Transverse colon (tissue), 4 donors: ENCODE measurements around the gene CLDN9. TPM values are rescaled to one million over a fixed set of nuclear protein-coding genes. Genes with fewer than 3 reads are reported as not detected.
A peak's percentile ranks its signal among the peaks of the same experiment; 100 is the strongest.

ENCODE experiments used
- DNase-seq: peaks from one replicate; pipeline ENCODE4 v3.0.0-alpha.2; 2019
- H3K27ac ChIP-seq, 4 donors: fragments of 200-600 bp; sonication (generic); 2 replicates each; pipeline ENCODE4 v1.5.1; 2016 to 2018; ENCODE audit warnings: inconsistent platforms in 4 of 4
- H3K27me3 ChIP-seq: fragments of 200-600 bp; sonication (generic); 2 replicates; pipeline ENCODE4 v1.5.1; 2017; ENCODE audit warnings: inconsistent platforms
- H3K36me3 ChIP-seq, 4 donors: fragments of 200-600 bp; sonication (generic); 2 replicates each; pipeline ENCODE4 v1.5.1; 2017 to 2019; ENCODE audit warnings: inconsistent platforms in 4 of 4
- H3K4me1 ChIP-seq, 4 donors: fragments of 200-600 bp; sonication (generic); 2 replicates each; pipeline ENCODE4 v1.5.1; 2017 to 2020; ENCODE audit warnings: inconsistent platforms in 4 of 4
- H3K4me3 ChIP-seq, 4 donors: fragments of 200-600 bp; sonication (generic); 1 replicate in 1 of 4; 2 replicates in 3 of 4; pipeline versions ENCODE4 v1.5.1 to v1.6.1; 2017 to 2019; ENCODE audit warnings: inconsistent platforms in 4 of 4
- H3K9me3 ChIP-seq, 2 donors: fragments of 200-600 bp; sonication (generic); 2 replicates each; pipeline ENCODE4 v1.5.1; 2017 to 2019; ENCODE audit warnings: inconsistent platforms in 2 of 2
- CTCF ChIP-seq, 5 experiments: fragments of 200-600 bp in 3 of 5; fragments of 450-650 bp in 2 of 5; sonication (generic) in 3 of 5; IDR thresholded peaks; 1 replicate in 2 of 5; 2 replicates in 3 of 5; pipeline ENCODE4 v1.5.1; 2016 to 2017; ENCODE audit warnings: antibody characterized with exemption in 5 of 5, inconsistent platforms in 3 of 5, mild to moderate bottlenecking in 2 of 5, moderate library complexity in 1 of 5
- EP300 ChIP-seq: sonication (generic); formaldehyde crosslinking; IDR thresholded peaks from one replicate; pipeline ENCODE4 v1.6.1; 2017; ENCODE audit warnings: antibody characterized with exemption, low read depth
- POLR2A ChIP-seq: fragments of 450-650 bp; IDR thresholded peaks from one replicate; pipeline ENCODE4 v1.6.1; 2016; ENCODE audit warnings: antibody characterized with exemption, mild to moderate bottlenecking, moderate library complexity
- POLR2AphosphoS5 ChIP-seq, 3 donors: sonication (generic); formaldehyde crosslinking; IDR thresholded peaks; one replicate each; pipeline ENCODE4 v1.6.1; 2016; ENCODE audit warnings: antibody characterized with exemption in 3 of 3
- WGBS, 2 donors: methylation state at CpG; one replicate each; pipeline ENCODE4 v1.1.5; 2018; ENCODE audit warnings: low coverage in 1 of 2; 5-methylcytosine and 5-hydroxymethylcytosine counted together
- in situ Hi-C, 4 donors: fragments of 200-750 bp; cut with MboI; loops; one replicate each; pipeline versions ENCODE4 v1.15.0 to v1.15.1; 2017; ENCODE audit warnings: low sequenced_read_pairs in 3 of 4, low pct_ligation_motif_present in 1 of 4, low pct_unique_long_range_greater_than_20kb in 1 of 4
- intact Hi-C: fragments of 100-400 bp; cut with DNase I; formaldehyde crosslinking; loops from one replicate; pipeline ENCODE4 v1.15.1; 2023; ENCODE audit warnings: low total_unique reads
- total RNA-seq, 4 donors: library from RNA; depleted of rRNA; stranded (reverse); fragments of >200 nt; gene quantifications; one replicate each; pipeline ENCODE4 v1.1.0, GENCODE V29; 2016

Gene CLDN9
- total RNA-seq, 4 donors from 2014 or later = 0.55 to 1.1 TPM; not detected in 2

- Histone ChIP-seq H3K27ac (peak overlapping the region; percentile 68 to 91 (median 80)), H3K4me1 (peaks cover 14 to 53% (median 32%) of the 10 kb centered on the region in 4 donors), H3K4me3 (peak overlapping the region in 1 of 4 donors; percentile 9), H3K9me3 (no peaks in the 10 kb centered on the region), H3K36me3 (no peaks in the 10 kb centered on the region), H3K27me3 (peaks cover 59% of the 10 kb centered on the region)
- WGBS, 2 donors = 23% methylated on average over 13 of the region's 13 CpGs; no CpG with 5 or more reads in 1 of the 2 donors
- DNase-seq = peak; percentile 79
- intact Hi-C loops = no loop called here
- in situ Hi-C loops = no loop called here
- no peak for TF ChIP-seq EP300
- peak in 2 of 3 donors; percentile 36 to 41 for TF ChIP-seq POLR2AphosphoS5 (IDR thresholded peaks at IDR 0.05)
- TF ChIP-seq CTCF (IDR thresholded peaks at IDR 0.05) = no peak
- TF ChIP-seq POLR2A = peak; percentile 46
Measured at GRCh38 chr16:3007059-3007956, 5.4 kb upstream of the CLDN9 start.

GRCh38 chr16:3007957-3008689 is 4.6 kb upstream of the CLDN9 start:
- H3K4me3 ChIP-seq = no peak overlapping the region
- DNase-seq = no peak
- in situ Hi-C loops = no loop called here
- TF ChIP-seq POLR2A = no peak
- TF ChIP-seq EP300 = no peak
- no peak for TF ChIP-seq CTCF (IDR thresholded peaks at IDR 0.05)
- no peak for TF ChIP-seq POLR2AphosphoS5 (IDR thresholded peaks at IDR 0.05)
- H3K4me1 ChIP-seq = peaks cover 14 to 58% (median 32%) of the 10 kb centered on the region in 4 donors
- 17 to 18% methylated on average over 1 to 17 of the region's 17 CpGs for WGBS, 2 donors
- peaks cover 67% of the 10 kb centered on the region for H3K27me3 ChIP-seq
- no peaks in the 10 kb centered on the region for H3K36me3 ChIP-seq
- H3K9me3 ChIP-seq = no peaks in the 10 kb centered on the region
- intact Hi-C loops = no loop called here
- peak overlapping the region; percentile 68 to 91 (median 80) for H3K27ac ChIP-seq

GRCh38 chr16:3008690-3009037 is 4.1 kb upstream of the CLDN9 start:
- TF ChIP-seq EP300 (no peak), CTCF (IDR thresholded peaks at IDR 0.05) (no peak), POLR2A (no peak), POLR2AphosphoS5 (IDR thresholded peaks at IDR 0.05) (no peak)
- no peaks in the 10 kb centered on the region for H3K36me3 ChIP-seq
- 78% methylated on average over 4 of the region's 4 CpGs; no CpG with 5 or more reads in 1 of the 2 donors for WGBS, 2 donors
- DNase-seq = no peak
- in situ Hi-C loops = no loop called here
- H3K4me3 ChIP-seq = no peak overlapping the region
- no peaks in the 10 kb centered on the region for H3K9me3 ChIP-seq
- intact Hi-C loops = no loop called here
- peaks cover 68% of the 10 kb centered on the region for H3K27me3 ChIP-seq
- peak overlapping the region in 2 of 4 donors; percentile 85 to 91 for H3K27ac ChIP-seq
- H3K4me1 ChIP-seq = peaks cover 14 to 54% (median 30%) of the 10 kb centered on the region in 4 donors
